ENCODE measurements around the gene USO1.

USO1 gene

DNA sequence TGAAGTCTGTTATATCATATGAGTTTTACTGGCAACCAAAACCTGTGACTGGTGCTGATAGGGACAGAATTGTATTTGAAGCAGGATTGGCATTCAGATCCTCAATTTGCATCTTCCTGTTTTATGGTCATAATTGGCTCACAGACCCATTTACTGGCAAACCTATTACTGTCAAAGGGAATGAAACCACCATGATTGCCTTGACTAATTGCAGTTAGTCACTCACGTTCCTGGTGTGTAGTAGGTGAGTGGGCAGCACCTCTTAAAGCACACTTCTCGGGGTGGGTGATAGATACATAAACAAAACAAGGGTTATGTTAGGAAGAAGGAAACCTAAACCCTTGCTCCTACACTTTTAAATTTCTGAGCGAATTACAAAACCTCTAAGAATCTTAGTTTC, 96.8 kb downstream of the USO1 start:
- TF ChIP-seq, protein P1, sequence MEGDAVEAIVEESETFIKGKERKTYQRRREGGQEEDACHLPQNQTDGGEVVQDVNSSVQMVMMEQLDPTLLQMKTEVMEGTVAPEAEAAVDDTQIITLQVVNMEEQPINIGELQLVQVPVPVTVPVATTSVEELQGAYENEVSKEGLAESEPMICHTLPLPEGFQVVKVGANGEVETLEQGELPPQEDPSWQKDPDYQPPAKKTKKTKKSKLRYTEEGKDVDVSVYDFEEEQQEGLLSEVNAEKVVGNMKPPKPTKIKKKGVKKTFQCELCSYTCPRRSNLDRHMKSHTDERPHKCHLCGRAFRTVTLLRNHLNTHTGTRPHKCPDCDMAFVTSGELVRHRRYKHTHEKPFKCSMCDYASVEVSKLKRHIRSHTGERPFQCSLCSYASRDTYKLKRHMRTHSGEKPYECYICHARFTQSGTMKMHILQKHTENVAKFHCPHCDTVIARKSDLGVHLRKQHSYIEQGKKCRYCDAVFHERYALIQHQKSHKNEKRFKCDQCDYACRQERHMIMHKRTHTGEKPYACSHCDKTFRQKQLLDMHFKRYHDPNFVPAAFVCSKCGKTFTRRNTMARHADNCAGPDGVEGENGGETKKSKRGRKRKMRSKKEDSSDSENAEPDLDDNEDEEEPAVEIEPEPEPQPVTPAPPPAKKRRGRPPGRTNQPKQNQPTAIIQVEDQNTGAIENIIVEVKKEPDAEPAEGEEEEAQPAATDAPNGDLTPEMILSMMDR (IDR thresholded peaks at IDR 0.05; ENCODE audit: insufficient read depth, low read length, poor library complexity, severe bottlenecking) = no peak
- DNase-seq (ENCODE audit: extremely low read depth, insufficient read length) = no peak
- H3K36me3 ChIP-seq (ENCODE audit: control insufficient read depth, insufficient read depth, low read length) = no peaks in the 10 kb centered on the region; the same call in 1 of the 2 replicates
- no peaks in the 10 kb centered on the region for H3K27me3 ChIP-seq (replicated peaks; ENCODE audit: control insufficient read depth, insufficient read depth, low read length)
- H3K4me3 ChIP-seq (replicated peaks; ENCODE audit: low read depth, low read length) = no peak overlapping the region

DNA sequence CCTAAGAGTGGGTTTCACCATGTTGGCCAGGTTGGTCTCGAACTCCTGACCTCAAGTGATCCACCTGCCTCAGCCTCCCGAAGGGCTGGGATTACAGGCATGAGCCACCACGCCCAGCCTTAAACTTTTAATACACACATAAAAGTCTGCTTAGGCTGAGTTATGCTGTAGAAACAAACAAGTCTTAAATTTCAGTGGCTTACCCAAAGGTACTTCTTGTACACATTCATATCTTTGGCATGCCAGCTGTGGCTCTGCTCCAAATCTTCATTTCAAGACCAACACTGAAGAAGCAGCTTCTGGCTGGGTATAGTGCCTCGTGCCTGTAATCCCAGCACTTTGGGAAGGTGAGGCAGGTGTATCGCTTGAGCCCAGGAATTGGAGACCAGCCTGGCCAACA, 97.6 kb downstream of the USO1 start:
- TF ChIP-seq, protein P1 (IDR thresholded peaks at IDR 0.05; ENCODE audit: insufficient read depth, low read length, poor library complexity, severe bottlenecking) = no peak

DNA sequence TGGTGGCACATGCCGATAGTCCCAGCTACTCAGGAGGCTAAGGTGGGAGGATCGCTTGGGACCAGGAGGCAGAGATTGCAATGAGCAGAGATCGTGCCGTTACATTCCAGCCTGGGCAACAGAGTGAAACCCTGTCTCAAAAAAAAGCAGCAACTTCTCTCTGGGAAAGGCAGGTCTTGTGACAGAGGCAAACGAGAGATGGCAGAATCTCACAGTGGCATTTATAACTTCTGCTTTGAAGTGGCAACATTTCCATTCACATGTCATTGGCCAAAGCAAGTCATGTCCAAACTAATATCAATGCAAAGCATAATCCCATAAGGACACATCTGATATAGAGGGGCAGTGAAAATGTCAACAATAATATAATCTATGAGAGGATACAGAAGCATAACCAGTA, 98.0 kb downstream of the USO1 start:
- Histone ChIP-seq H3K27me3 (replicated peaks; ENCODE audit: control insufficient read depth, insufficient read depth, low read length) (no peaks in the 10 kb centered on the region), H3K36me3 (ENCODE audit: control insufficient read depth, insufficient read depth, low read length) (no peaks in the 10 kb centered on the region), H3K4me3 (replicated peaks; ENCODE audit: low read depth, low read length) (no peak overlapping the region)
- TF ChIP-seq, protein P1 (IDR thresholded peaks at IDR 0.05; ENCODE audit: insufficient read depth, low read length, poor library complexity, severe bottlenecking) = no peak
- DNase-seq (ENCODE audit: extremely low read depth, insufficient read length) = no peak

More for the DNA sequence above, 97.6 kb downstream of the USO1 start:
- no peak overlapping the region for H3K4me3 ChIP-seq (replicated peaks; ENCODE audit: low read depth, low read length)
- H3K36me3 ChIP-seq (ENCODE audit: control insufficient read depth, insufficient read depth, low read length) = no peaks in the 10 kb centered on the region
- no peaks in the 10 kb centered on the region for H3K27me3 ChIP-seq (replicated peaks; ENCODE audit: control insufficient read depth, insufficient read depth, low read length)
- no peak for DNase-seq (ENCODE audit: extremely low read depth, insufficient read length)

DNA sequence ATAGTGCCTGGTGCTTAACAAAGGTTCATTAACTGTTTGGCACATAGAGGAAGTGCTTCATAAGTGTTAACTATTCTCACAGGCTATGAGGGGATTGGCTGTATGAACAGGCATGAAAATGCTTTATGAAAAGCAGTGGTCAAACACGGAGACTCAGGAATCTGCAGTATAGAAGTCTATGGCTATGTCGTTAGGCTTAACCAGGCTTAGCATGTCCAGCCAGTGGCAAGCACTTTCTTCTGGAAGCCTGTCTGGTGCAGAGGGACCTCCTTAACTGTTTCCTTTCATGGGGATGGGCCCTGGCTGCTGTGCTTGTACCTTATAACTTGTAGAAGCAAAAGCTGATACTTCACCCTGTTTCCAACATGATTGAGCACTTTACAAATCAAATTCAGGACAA, 99.4 kb downstream of the USO1 start:
- no peak overlapping the region for H3K4me3 ChIP-seq (replicated peaks; ENCODE audit: low read depth, low read length)
- TF ChIP-seq, protein P1 (IDR thresholded peaks at IDR 0.05; ENCODE audit: insufficient read depth, low read length, poor library complexity, severe bottlenecking) = no peak
- no peaks in the 10 kb centered on the region for H3K36me3 ChIP-seq (ENCODE audit: control insufficient read depth, insufficient read depth, low read length)
- no peaks in the 10 kb centered on the region for H3K27me3 ChIP-seq (replicated peaks; ENCODE audit: control insufficient read depth, insufficient read depth, low read length)
- DNase-seq (ENCODE audit: extremely low read depth, insufficient read length) = no peak

DNA sequence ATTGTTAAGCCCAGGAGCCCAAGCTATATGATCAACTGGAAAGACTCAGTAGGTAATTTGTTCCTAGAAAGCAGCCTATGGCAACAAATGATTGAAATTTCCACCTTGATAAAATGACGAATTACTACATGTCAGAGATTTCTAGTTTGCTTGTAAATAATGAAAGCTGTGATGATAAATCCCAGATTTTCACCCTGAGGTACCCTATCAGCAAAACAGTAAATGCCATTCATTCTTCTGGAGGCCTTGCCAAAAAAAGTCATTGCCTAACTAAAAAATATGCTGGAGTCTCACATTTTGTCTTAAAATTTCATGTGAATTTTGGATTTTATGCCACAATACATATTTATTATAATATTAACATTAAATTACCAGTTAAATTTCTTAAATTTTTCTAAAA, 106.5 kb downstream of the USO1 start:
- DNase-seq (ENCODE audit: extremely low read depth, insufficient read length) = no peak
- TF ChIP-seq, protein P1 (IDR thresholded peaks at IDR 0.05; ENCODE audit: insufficient read depth, low read length, poor library complexity, severe bottlenecking) = no peak
- Histone ChIP-seq H3K4me3 (replicated peaks; ENCODE audit: low read depth, low read length) (no peak overlapping the region), H3K27me3 (replicated peaks; ENCODE audit: control insufficient read depth, insufficient read depth, low read length) (no peaks in the 10 kb centered on the region), H3K36me3 (ENCODE audit: control insufficient read depth, insufficient read depth, low read length) (no peaks in the 10 kb centered on the region)

DNA sequence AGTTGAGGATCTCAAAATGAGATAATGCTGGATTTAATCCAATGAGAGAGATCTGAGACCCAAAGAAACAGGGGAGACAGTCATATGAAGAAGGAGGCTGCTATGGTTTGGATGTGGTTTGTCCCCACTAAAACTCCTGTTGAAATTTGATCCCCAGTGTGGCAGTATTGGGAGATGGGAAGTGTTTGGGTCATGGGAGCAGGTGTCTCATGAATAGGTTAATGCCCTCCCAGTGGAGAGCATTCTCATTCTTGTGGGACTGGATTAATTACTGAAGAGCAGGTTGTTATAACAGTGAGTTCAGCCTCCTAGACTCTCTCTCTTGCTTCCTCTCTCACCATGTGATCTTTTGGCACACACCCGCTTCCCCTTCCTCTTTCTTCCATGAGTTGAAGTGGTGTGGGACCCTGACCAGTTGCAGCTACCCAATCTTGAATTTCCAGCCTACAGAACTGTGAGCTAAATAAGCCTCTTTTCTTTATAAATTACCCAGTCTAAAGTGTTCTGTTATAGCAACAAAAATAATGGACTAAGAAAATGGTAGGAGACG, 107.6 kb downstream of the USO1 start:
- TF ChIP-seq, protein P1 (IDR thresholded peaks at IDR 0.05; ENCODE audit: insufficient read depth, low read length, poor library complexity, severe bottlenecking) = no peak
- H3K4me3 ChIP-seq (replicated peaks; ENCODE audit: low read depth, low read length) = no peak overlapping the region
- no peaks in the 10 kb centered on the region for H3K27me3 ChIP-seq (replicated peaks; ENCODE audit: control insufficient read depth, insufficient read depth, low read length)
- no peaks in the 10 kb centered on the region for H3K36me3 ChIP-seq (ENCODE audit: control insufficient read depth, insufficient read depth, low read length)
- no peak for DNase-seq (ENCODE audit: extremely low read depth, insufficient read length)
